K562 (cell line): ENCODE data around the gene GARNL3. TPM values are rescaled to one million over a fixed set of nuclear protein-coding genes. Genes with fewer than 3 reads are reported as not detected.

ENCODE experiments used
- ARHGAP35 ChIP-seq: fragments of 450-650 bp; IDR thresholded peaks from 2 replicates; pipeline ENCODE4 v1.6.1; 2018; ENCODE audit not compliant: partially characterized antibody
- EGR1 ChIP-seq: fragments of 450-650 bp; conservative IDR thresholded peaks from 2 replicates; pipeline ENCODE4 v1.6.1; 2017; ENCODE audit warnings: mild to moderate bottlenecking
- FOXK1 ChIP-seq: sonication (generic); formaldehyde crosslinking; IDR thresholded peaks from 2 replicates; pipeline ENCODE4 v1.8.0; 2022; ENCODE audit warnings: missing genetic modification reagents, mild to moderate bottlenecking, borderline replicate concordance
- HDAC2 ChIP-seq: fragments of 450-650 bp; IDR thresholded peaks from 2 replicates; pipeline ENCODE4 v1.6.1; 2016; ENCODE audit warnings: mild to moderate bottlenecking
- MCM2 ChIP-seq: fragments of 450-650 bp; IDR thresholded peaks from 2 replicates; pipeline ENCODE4 v1.6.1; 2017; ENCODE audit warnings: low read depth, mild to moderate bottlenecking
- MCM3 ChIP-seq: fragments of 450-650 bp; IDR thresholded peaks from 2 replicates; pipeline ENCODE4 v1.6.1; 2016
- MCM5 ChIP-seq: fragments of 450-650 bp; IDR thresholded peaks from 2 replicates; pipeline ENCODE4 v1.6.1; 2016; ENCODE audit warnings: low read depth
- MYBL2 ChIP-seq, 2 experiments: fragments of 450-650 bp in 1 of 2; sonication (generic) in 1 of 2; formaldehyde crosslinking in 1 of 2; IDR thresholded peaks; 2 replicates each; pipeline versions ENCODE4 v1.6.1 to v1.8.1; 2017 to 2022; ENCODE audit warnings: borderline replicate concordance in 1 of 2, inconsistent platforms in 1 of 2, low read depth in 1 of 2, mild to moderate bottlenecking in 1 of 2, missing genetic modification reagents in 1 of 2, moderate library complexity in 1 of 2
- NONO ChIP-seq, 2 experiments: fragments of 200-400 bp in 1 of 2; fragments of 450-650 bp in 1 of 2; formaldehyde crosslinking in 1 of 2; IDR thresholded peaks; 2 replicates each; pipeline ENCODE4 v1.6.1; 2017; ENCODE audit warnings: low read depth in 2 of 2, mild to moderate bottlenecking in 2 of 2, moderate library complexity in 2 of 2, low read length in 1 of 2
- NR2C1 ChIP-seq, 2 experiments: fragments of 450-650 bp; IDR thresholded peaks; 2 replicates each; pipeline ENCODE4 v1.6.1; 2017; ENCODE audit warnings: mild to moderate bottlenecking in 2 of 2, antibody characterized with exemption in 1 of 2, inconsistent platforms in 1 of 2, missing compliant biosample characterization in 1 of 2, missing genetic modification characterization in 1 of 2
- RBBP5 ChIP-seq: fragments of 200-600 bp; sonication (generic); IDR thresholded peaks from 2 replicates; pipeline ENCODE4 v1.6.1; 2012; ENCODE audit warnings: borderline replicate concordance, mild to moderate bottlenecking, low read length, control low read depth, inconsistent platforms; ENCODE audit not compliant: insufficient read depth, poor library complexity, severe bottlenecking
- RBM17 ChIP-seq: fragments of 200-400 bp; formaldehyde crosslinking; IDR thresholded peaks from 2 replicates; pipeline ENCODE4 v1.6.1; 2017; ENCODE audit warnings: low read depth, mild to moderate bottlenecking, low read length, borderline replicate concordance
- SP1 ChIP-seq: sonication (generic); formaldehyde crosslinking; IDR thresholded peaks from 2 replicates; pipeline ENCODE4 v1.8.1; 2022; ENCODE audit warnings: mild to moderate bottlenecking, missing genetic modification reagents
- ZBTB17 ChIP-seq: fragments of 450-650 bp; formaldehyde crosslinking; IDR thresholded peaks from 2 replicates; pipeline ENCODE4 v1.4.0; 2020; ENCODE audit warnings: mild to moderate bottlenecking
- ZNF232 ChIP-seq: sonication (generic); formaldehyde crosslinking; IDR thresholded peaks from 2 replicates; pipeline ENCODE4 v1.8.0; 2022; ENCODE audit warnings: mild to moderate bottlenecking, missing genetic modification reagents
- ZNF263 ChIP-seq: sonication (generic); formaldehyde crosslinking; IDR thresholded peaks from 2 replicates; pipeline ENCODE4 v1.8.0; 2022; ENCODE audit warnings: mild to moderate bottlenecking, missing genetic modification reagents, borderline replicate concordance
- ZNF717 ChIP-seq: fragments of 250-450 bp; sonication (Bioruptor Pico); IDR thresholded peaks from 2 replicates; pipeline ENCODE4 v1.5.0; 2021
- polyA plus RNA-seq, 8 experiments: library from polyadenylated mRNA; depleted of rRNA in 4 of 8; stranded (reverse) in 5 of 8; unstranded in 3 of 8; fragments of >200 nt; fragmentation: Nextera tagmentation in 2 of 8; fragmentation: Illumina TruSeq in 1 of 8; extraction: Ambion mirVana in 2 of 8; extraction: Trizol in 1 of 8; gene quantifications; 2 replicates each; pipeline versions ENCODE4 v1.2.1 to v1.2.3, GENCODE V29; 2011 to 2014; ENCODE audit warnings: inconsistent platforms in 1 of 8, missing spikeins in 1 of 8
- total RNA-seq, 7 experiments: library from RNA; depleted of rRNA in 6 of 7; stranded (reverse); fragments of >200 nt in 6 of 7; fragmentation: Illumina TruSeq in 2 of 7; extraction: Trizol in 2 of 7; gene quantifications; 2 replicates each; pipeline versions ENCODE4 v1.2.1 to v1.2.3, GENCODE V29; 2011 to 2021; ENCODE audit warnings: low replicate concordance in 1 of 7
- TF ChIP-seq, protein P1 (sequence below): fragments of 250-450 bp; sonication (Bioruptor Pico); IDR thresholded peaks from 2 replicates; pipeline ENCODE4 v1.4.0; 2020; ENCODE audit warnings: mild to moderate bottlenecking, moderate library complexity
- TF ChIP-seq, protein P2 (sequence below): fragments of 450-650 bp; IDR thresholded peaks from 2 replicates; pipeline ENCODE4 v1.7.0; 2016; ENCODE audit warnings: borderline replicate concordance
- TF ChIP-seq, protein P3 (sequence below): fragments of 250-450 bp; sonication (Bioruptor Pico); IDR thresholded peaks from 2 replicates; pipeline ENCODE4 v1.9.0; 2021; ENCODE audit warnings: mild to moderate bottlenecking, inconsistent platforms
- TF ChIP-seq, protein P4 (sequence below): fragments of 450-650 bp; formaldehyde crosslinking; IDR thresholded peaks from 2 replicates; pipeline ENCODE4 v1.4.0; 2020; ENCODE audit warnings: mild to moderate bottlenecking, moderate library complexity

Gene GARNL3
- total and polyA plus RNA-seq, 9 of the 15 experiments (the other 6 are each of a cell fraction or from before 2014, with no cell fraction given): 0.35 to 2.7 (median 1.6) TPM

DNA sequence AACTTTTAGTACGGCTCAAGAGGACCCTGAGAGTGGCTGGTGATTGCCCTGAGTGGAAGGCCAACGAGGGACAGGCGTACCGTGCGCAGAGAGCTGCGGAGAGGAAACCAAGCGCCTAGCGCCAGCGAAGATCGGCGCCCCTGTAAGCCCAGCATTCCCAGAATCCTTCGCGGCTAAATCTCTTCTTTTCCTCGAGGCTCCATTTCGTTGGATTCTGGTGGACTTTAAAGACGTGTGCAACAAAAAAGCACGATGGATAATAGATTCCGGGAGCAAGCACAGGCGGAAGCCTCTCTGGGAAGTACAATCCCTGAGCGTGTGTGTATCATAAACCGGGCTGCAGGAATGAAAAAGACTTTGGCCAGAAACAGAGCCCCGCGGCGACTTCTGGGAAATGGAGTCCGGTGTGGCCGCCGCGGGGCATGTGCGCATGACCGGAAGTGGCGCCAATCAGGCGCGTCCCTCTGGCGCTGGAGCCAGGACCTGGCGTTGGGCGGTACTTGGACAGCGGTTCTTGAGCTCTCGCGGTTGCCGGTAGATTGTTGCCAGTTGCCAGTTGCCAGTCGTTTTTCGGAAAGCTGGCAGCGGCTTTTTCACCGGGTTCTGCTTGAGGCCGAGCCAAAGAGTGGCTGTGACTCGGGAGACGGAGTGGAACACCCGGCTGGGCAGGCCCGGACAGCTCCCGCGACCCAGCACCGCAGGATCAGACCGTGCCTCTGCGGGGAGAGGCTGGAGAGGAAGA is 159.5 kb downstream of the GARNL3 start, which contains the start of gene ZNF79 (continued):
- TF ChIP-seq MCM3 (no peak), EGR1 (no peak), HDAC2 (0 out of 2 replicates have a peak, but pooled peaks have one; percentile 22), RBBP5 (peak; percentile 93), ZBTB17 (no peak), ZNF232 (no peak), ZNF263 (CRISPR knock-in tag) (peak; percentile 15; the same call in 1 of the 2 replicates), NONO (IDR thresholded peaks at IDR 0.05; ENCODE audit: low read depth in 2 of 2, low read length in 1 of 2) (no peak), ARHGAP35 (no peak), FOXK1 (CRISPR knock-in tag) (no peak), MYBL2 (IDR thresholded peaks at IDR 0.05; ENCODE audit: low read depth) (no peak), MYBL2 (CRISPR knock-in tag; IDR thresholded peaks at IDR 0.05; ENCODE audit: borderline replicate concordance) (no peak), RBM17 (no peak), SP1 (CRISPR knock-in tag) (peak; percentile 55; the same call in 1 of the 2 replicates), ZNF717 (CRISPR knock-in tag) (no peak), NR2C1 (IDR thresholded peaks at IDR 0.05) (no peak), NR2C1 (tag; IDR thresholded peaks at IDR 0.05) (peak; percentile 29; the same call in 1 of the 2 replicates), MCM5 (no peak), MCM2 (no peak)
- TF ChIP-seq, protein P1, sequence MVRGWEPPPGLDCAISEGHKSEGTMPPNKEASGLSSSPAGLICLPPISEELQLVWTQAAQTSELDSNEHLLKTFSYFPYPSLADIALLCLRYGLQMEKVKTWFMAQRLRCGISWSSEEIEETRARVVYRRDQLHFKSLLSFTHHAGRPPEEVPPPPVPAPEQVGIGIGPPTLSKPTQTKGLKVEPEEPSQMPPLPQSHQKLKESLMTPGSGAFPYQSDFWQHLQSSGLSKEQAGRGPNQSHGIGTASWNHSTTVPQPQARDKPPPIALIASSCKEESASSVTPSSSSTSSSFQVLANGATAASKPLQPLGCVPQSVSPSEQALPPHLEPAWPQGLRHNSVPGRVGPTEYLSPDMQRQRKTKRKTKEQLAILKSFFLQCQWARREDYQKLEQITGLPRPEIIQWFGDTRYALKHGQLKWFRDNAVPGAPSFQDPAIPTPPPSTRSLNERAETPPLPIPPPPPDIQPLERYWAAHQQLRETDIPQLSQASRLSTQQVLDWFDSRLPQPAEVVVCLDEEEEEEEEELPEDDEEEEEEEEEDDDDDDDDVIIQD (CRISPR knock-in tag): no peak
- TF ChIP-seq, protein P2, sequence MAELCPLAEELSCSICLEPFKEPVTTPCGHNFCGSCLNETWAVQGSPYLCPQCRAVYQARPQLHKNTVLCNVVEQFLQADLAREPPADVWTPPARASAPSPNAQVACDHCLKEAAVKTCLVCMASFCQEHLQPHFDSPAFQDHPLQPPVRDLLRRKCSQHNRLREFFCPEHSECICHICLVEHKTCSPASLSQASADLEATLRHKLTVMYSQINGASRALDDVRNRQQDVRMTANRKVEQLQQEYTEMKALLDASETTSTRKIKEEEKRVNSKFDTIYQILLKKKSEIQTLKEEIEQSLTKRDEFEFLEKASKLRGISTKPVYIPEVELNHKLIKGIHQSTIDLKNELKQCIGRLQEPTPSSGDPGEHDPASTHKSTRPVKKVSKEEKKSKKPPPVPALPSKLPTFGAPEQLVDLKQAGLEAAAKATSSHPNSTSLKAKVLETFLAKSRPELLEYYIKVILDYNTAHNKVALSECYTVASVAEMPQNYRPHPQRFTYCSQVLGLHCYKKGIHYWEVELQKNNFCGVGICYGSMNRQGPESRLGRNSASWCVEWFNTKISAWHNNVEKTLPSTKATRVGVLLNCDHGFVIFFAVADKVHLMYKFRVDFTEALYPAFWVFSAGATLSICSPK: no peak
- TF ChIP-seq, protein P3, sequence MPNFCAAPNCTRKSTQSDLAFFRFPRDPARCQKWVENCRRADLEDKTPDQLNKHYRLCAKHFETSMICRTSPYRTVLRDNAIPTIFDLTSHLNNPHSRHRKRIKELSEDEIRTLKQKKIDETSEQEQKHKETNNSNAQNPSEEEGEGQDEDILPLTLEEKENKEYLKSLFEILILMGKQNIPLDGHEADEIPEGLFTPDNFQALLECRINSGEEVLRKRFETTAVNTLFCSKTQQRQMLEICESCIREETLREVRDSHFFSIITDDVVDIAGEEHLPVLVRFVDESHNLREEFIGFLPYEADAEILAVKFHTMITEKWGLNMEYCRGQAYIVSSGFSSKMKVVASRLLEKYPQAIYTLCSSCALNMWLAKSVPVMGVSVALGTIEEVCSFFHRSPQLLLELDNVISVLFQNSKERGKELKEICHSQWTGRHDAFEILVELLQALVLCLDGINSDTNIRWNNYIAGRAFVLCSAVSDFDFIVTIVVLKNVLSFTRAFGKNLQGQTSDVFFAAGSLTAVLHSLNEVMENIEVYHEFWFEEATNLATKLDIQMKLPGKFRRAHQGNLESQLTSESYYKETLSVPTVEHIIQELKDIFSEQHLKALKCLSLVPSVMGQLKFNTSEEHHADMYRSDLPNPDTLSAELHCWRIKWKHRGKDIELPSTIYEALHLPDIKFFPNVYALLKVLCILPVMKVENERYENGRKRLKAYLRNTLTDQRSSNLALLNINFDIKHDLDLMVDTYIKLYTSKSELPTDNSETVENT (CRISPR knock-in tag): no peak
- TF ChIP-seq, protein P4, sequence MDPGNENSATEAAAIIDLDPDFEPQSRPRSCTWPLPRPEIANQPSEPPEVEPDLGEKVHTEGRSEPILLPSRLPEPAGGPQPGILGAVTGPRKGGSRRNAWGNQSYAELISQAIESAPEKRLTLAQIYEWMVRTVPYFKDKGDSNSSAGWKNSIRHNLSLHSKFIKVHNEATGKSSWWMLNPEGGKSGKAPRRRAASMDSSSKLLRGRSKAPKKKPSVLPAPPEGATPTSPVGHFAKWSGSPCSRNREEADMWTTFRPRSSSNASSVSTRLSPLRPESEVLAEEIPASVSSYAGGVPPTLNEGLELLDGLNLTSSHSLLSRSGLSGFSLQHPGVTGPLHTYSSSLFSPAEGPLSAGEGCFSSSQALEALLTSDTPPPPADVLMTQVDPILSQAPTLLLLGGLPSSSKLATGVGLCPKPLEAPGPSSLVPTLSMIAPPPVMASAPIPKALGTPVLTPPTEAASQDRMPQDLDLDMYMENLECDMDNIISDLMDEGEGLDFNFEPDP (CRISPR knock-in tag): no peak
